Left ventricle myocardium inferior (tissue), 1 donor: Measurements from ENCODE around the gene ITPR1. TPM values are rescaled to one million over a fixed set of nuclear protein-coding genes. Genes with fewer than 3 reads are reported as not detected.
A peak's percentile ranks its signal among the peaks of the same experiment; 100 is the strongest.

ENCODE experiments used
- DNase-seq: peaks from one replicate; pipeline ENCODE4 v3.0.0-alpha.2; 2020
- H3K27ac ChIP-seq: fragments of 200-600 bp; replicated peaks from 2 replicates; pipeline ENCODE4 v1.8.0; 2021
- H3K27me3 ChIP-seq: fragments of 200-600 bp; 2 replicates; pipeline ENCODE4 v1.8.0; 2021; ENCODE audit warnings: low read depth
- H3K36me3 ChIP-seq: fragments of 200-600 bp; 2 replicates; pipeline ENCODE4 v1.8.0; 2021
- H3K4me1 ChIP-seq: fragments of 200-600 bp; 2 replicates; pipeline ENCODE4 v1.8.0; 2021
- H3K4me3 ChIP-seq: fragments of 200-600 bp; 2 replicates; pipeline ENCODE4 v1.8.0; 2021; ENCODE audit warnings: mild to moderate bottlenecking, moderate library complexity
- H3K9me3 ChIP-seq: fragments of 200-600 bp; replicated peaks from 2 replicates; pipeline ENCODE4 v1.8.0; 2021
- intact Hi-C: fragments of 100-400 bp; cut with micrococcal nuclease; formaldehyde crosslinking; loops from one replicate; pipeline ENCODE4 v1.11.0; 2022
- total RNA-seq: library from RNA; stranded (reverse); fragmentation: NEBNext Ultra II Directional; extraction: Animal tissue kit (Norgen Biotek cat#: 25700); gene quantifications from one replicate; pipeline ENCODE4 v1.2.1, GENCODE V29; 2021
- TF ChIP-seq, protein P1 (sequence below): fragments of 200-600 bp; IDR thresholded peaks from 2 replicates; pipeline ENCODE4 v1.8.0; 2021; ENCODE audit warnings: antibody characterized with exemption, mild to moderate bottlenecking, borderline replicate concordance
- donor health status: DM: no; HTN: yes; CAD: no; lungs with severe emphysema.

ITPR1 gene
- total RNA-seq, 1 donor from 2014 or later: 29.0 TPM

DNA sequence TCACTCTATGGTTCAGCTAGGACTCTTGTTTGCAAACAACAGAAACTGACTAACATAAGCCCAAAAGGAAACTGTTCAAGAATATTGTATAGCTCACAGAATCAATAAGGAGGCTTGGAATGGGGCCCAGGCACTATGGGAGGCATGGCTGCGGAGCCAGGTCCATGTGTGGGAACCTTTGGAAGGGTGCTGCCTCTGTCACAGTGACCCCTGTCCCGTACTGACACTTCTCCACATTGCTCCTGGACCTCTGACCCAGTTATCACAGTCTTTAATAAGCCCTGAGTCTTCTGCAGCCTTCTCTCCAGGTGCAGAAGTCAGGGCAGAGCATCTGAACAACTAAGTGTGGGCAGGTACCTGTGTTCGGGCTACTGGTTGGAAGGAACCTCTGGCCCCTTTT lies 121.8 kb downstream of the ITPR1 start:
- no peaks in the 10 kb centered on the region for H3K36me3 ChIP-seq
- no peaks in the 10 kb centered on the region for H3K9me3 ChIP-seq
- H3K4me3 ChIP-seq: no peak overlapping the region
- intact Hi-C loops: no loop called here
- TF ChIP-seq, protein P1, sequence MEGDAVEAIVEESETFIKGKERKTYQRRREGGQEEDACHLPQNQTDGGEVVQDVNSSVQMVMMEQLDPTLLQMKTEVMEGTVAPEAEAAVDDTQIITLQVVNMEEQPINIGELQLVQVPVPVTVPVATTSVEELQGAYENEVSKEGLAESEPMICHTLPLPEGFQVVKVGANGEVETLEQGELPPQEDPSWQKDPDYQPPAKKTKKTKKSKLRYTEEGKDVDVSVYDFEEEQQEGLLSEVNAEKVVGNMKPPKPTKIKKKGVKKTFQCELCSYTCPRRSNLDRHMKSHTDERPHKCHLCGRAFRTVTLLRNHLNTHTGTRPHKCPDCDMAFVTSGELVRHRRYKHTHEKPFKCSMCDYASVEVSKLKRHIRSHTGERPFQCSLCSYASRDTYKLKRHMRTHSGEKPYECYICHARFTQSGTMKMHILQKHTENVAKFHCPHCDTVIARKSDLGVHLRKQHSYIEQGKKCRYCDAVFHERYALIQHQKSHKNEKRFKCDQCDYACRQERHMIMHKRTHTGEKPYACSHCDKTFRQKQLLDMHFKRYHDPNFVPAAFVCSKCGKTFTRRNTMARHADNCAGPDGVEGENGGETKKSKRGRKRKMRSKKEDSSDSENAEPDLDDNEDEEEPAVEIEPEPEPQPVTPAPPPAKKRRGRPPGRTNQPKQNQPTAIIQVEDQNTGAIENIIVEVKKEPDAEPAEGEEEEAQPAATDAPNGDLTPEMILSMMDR: no peak
- peaks cover 24% of the 10 kb centered on the region for H3K4me1 ChIP-seq
- DNase-seq: no peak
- H3K27me3 ChIP-seq: no peaks in the 10 kb centered on the region
- no peak overlapping the region for H3K27ac ChIP-seq

DNA sequence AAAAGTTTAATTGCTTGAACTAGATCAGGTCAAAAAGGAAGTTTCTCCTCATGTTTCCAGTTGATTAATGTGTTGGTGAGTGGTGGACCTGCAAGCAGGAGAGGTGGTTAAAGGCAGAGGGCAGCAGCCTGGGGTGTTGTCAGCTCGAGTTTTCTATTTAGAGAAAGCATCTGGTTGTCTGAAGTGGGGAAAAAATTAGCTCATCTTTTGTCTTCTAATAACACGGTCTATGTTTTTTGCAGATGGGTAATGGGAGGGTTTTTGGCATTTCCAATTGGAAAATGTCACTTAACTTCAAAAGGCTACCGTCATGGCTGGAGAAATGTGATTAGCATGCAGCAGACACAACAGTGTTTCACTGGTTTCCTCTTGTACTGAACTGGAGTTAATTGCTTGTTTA lies 122.6 kb downstream of the ITPR1 start:
- TF ChIP-seq, protein P1: no peak
- H3K9me3 ChIP-seq: no peaks in the 10 kb centered on the region
- peaks cover 17% of the 10 kb centered on the region for H3K4me1 ChIP-seq
- intact Hi-C loops: no loop called here
- H3K27me3 ChIP-seq: no peaks in the 10 kb centered on the region
- H3K4me3 ChIP-seq: no peak overlapping the region
- no peaks in the 10 kb centered on the region for H3K36me3 ChIP-seq
- no peak for DNase-seq
- peak overlapping the region; percentile 4 for H3K27ac ChIP-seq

- no peaks in the 10 kb centered on the region for H3K4me1 ChIP-seq
- H3K27ac ChIP-seq: no peak overlapping the region
- no peaks in the 10 kb centered on the region for H3K27me3 ChIP-seq
- intact Hi-C loops: no loop called here
- H3K4me3 ChIP-seq: no peak overlapping the region
- TF ChIP-seq, protein P1: no peak
- peaks cover 5% of the 10 kb centered on the region for H3K36me3 ChIP-seq
- H3K9me3 ChIP-seq: peaks cover 6% of the 10 kb centered on the region
- no peak for DNase-seq
These were observed 130.4 kb downstream of the ITPR1 start for GRCh38 chr3:4623421-4623999.

GRCh38 chr3:4627651-4628375 lies 134.7 kb downstream of the ITPR1 start:
- H3K9me3 ChIP-seq: no peaks in the 10 kb centered on the region
- H3K27ac ChIP-seq: no peak overlapping the region
- H3K4me1 ChIP-seq: peaks cover under 1% of the 10 kb centered on the region
- intact Hi-C loops: no loop called here
- no peaks in the 10 kb centered on the region for H3K27me3 ChIP-seq
- TF ChIP-seq, protein P1: no peak
- DNase-seq: no peak
- no peak overlapping the region for H3K4me3 ChIP-seq
- peaks cover 4% of the 10 kb centered on the region for H3K36me3 ChIP-seq

DNA sequence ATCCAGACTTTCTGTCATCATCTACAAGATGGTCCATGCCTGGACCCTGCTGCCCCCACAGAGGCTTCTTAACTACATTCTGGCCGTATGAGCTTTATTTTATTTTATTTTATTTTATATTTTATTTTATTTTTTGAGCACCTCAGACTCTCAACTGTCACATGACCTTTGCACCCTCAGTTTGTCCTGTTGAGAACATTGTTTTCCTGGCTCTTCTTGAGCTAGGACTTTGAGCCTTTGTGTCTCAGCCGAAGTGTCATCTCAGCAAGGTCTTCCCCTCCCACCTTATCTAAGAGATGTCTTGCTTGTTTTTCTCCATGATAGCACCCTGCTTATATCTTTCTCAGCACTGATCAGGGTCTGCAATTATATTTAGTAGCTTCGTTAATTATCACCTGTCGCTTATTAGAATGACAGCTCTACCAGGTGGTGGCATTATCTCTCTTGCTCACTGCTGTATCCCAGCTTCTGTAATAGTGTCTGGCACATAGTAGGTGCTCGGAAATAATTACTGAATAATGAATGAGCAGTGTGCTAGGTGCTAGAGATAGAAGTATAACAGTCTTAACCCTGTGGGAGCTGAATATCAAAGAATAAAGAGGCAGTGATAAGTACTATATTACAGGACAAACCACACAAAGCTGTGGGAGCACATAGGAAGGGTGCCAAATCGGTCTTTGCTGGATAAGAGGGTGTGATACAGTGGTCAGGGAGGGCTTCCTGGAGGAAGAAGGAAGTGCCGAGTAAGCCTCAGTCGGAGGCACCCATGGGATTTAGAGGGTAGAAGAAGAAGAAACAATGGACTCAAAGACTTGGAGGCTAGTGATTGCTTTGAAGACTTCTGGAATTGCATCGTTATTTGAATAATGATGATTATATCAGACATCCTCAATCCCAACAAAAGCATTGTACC lies 136.2 kb downstream of the ITPR1 start:
- Histone ChIP-seq H3K36me3 (peaks cover 4% of the 10 kb centered on the region), H3K4me1 (peaks cover 6% of the 10 kb centered on the region), H3K4me3 (no peak overlapping the region), H3K27me3 (no peaks in the 10 kb centered on the region), H3K9me3 (no peaks in the 10 kb centered on the region), H3K27ac (no peak overlapping the region)
- intact Hi-C loops: no loop called here
- DNase-seq: no peak
- TF ChIP-seq, protein P1: no peak
